Measurements from ENCODE around the gene ORAI2.
A peak's percentile ranks its signal among the peaks of the same experiment; 100 is the strongest.

Gene ORAI2

GRCh38 chr7:102415685-102416225 is 17.6 kb upstream of the ORAI2 start:
- DNase-seq: no peak

GRCh38 chr7:102416406-102416805 is 17.0 kb upstream of the ORAI2 start:
- no peak for DNase-seq

GRCh38 chr7:102417105-102417504 is 16.3 kb upstream of the ORAI2 start:
- DNase-seq: no peak

GRCh38 chr7:102418592-102418991 is 14.8 kb upstream of the ORAI2 start:
- DNase-seq: no peak

GRCh38 chr7:102421706-102422240 is 11.6 kb upstream of the ORAI2 start:
- no peak for DNase-seq

GRCh38 chr7:102424129-102424551 is 9.2 kb upstream of the ORAI2 start:
- no peak for DNase-seq

- DNase-seq: no peak
Measured at GRCh38 chr7:102424787-102425218, 8.6 kb upstream of the ORAI2 start.

- DNase-seq: no peak
Measured at GRCh38 chr7:102425639-102426267, 7.6 kb upstream of the ORAI2 start.

GRCh38 chr7:102426268-102427018 is 6.9 kb upstream of the ORAI2 start:
- DNase-seq: no peak

GRCh38 chr7:102427019-102427405 is 6.4 kb upstream of the ORAI2 start:
- DNase-seq: no peak

- DNase-seq: no peak
Measured at GRCh38 chr7:102429141-102429899, 4.1 kb upstream of the ORAI2 start.

GRCh38 chr7:102431617-102432298 is 1.6 kb upstream of the ORAI2 start:
- peak; percentile 94 for DNase-seq

- DNase-seq: peak; percentile 29
Measured at GRCh38 chr7:102432442-102433218, 745 bp upstream of the ORAI2 start.

- DNase-seq: peak; percentile 6
Measured at GRCh38 chr7:102434039-102434486, 688 bp downstream of the ORAI2 start.

GRCh38 chr7:102436118-102436517 is 2.7 kb downstream of the ORAI2 start:
- DNase-seq: no peak

GRCh38 chr7:102439963-102440795 is 6.8 kb downstream of the ORAI2 start:
- no peak for DNase-seq

GRCh38 chr7:102444961-102445673 is 11.7 kb downstream of the ORAI2 start:
- DNase-seq: no peak

- DNase-seq: no peak
Measured at GRCh38 chr7:102445674-102446071, 12.3 kb downstream of the ORAI2 start.

GRCh38 chr7:102446387-102447156 is 13.2 kb downstream of the ORAI2 start:
- DNase-seq: no peak

Data from NCI-H526 treated with DMSO at 0.1 percent for 48 hours (cell line).